ENCODE measurements around the gene MGAT4A. TPM values are rescaled to one million over a fixed set of nuclear protein-coding genes. Genes with fewer than 3 reads are reported as not detected.

MGAT4A gene
- total RNA-seq, 1 donor from 2014 or later, result 8.0 TPM

DNA sequence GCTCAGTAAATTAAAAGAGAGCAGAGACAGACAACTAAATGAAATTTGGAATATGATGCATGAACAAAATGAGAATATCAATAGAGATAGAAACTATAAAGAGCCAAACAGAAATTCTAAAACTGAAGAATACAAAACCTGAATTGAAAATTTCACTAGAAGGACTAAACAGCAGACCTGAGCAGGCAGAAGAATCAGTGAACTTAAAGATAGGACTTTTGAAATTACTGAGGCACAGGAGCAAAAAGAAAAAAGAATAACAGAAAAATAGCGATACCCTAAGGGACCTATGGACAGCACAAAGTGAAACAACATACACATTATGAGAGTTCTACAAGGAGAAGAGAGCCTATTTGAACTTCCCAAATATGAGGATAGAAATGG lies 80.9 kb downstream of the MGAT4A start:
- Histone ChIP-seq H3K27ac (no peak overlapping the region), H3K36me3 (peaks cover 6 to 15% of the 10 kb centered on the region in 2 donors), H3K9me3 (no peaks in the 10 kb centered on the region), H3K27me3 (no peaks in the 10 kb centered on the region), H3K4me3 (no peak overlapping the region), H3K4me1 (no peaks in the 10 kb centered on the region)
- intact Hi-C loops (cut with DNase I), result loop anchor here (1.0 to 10.0 kb wide), 3 partner anchors 81 to 415 kb away; partner anchors contain the start of gene MGAT4A
- DNase-seq (ENCODE audit: low spot score in 2 of 2), result no peak
- TF ChIP-seq, protein P1, sequence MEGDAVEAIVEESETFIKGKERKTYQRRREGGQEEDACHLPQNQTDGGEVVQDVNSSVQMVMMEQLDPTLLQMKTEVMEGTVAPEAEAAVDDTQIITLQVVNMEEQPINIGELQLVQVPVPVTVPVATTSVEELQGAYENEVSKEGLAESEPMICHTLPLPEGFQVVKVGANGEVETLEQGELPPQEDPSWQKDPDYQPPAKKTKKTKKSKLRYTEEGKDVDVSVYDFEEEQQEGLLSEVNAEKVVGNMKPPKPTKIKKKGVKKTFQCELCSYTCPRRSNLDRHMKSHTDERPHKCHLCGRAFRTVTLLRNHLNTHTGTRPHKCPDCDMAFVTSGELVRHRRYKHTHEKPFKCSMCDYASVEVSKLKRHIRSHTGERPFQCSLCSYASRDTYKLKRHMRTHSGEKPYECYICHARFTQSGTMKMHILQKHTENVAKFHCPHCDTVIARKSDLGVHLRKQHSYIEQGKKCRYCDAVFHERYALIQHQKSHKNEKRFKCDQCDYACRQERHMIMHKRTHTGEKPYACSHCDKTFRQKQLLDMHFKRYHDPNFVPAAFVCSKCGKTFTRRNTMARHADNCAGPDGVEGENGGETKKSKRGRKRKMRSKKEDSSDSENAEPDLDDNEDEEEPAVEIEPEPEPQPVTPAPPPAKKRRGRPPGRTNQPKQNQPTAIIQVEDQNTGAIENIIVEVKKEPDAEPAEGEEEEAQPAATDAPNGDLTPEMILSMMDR (IDR thresholded peaks at IDR 0.05), result no peak

DNA sequence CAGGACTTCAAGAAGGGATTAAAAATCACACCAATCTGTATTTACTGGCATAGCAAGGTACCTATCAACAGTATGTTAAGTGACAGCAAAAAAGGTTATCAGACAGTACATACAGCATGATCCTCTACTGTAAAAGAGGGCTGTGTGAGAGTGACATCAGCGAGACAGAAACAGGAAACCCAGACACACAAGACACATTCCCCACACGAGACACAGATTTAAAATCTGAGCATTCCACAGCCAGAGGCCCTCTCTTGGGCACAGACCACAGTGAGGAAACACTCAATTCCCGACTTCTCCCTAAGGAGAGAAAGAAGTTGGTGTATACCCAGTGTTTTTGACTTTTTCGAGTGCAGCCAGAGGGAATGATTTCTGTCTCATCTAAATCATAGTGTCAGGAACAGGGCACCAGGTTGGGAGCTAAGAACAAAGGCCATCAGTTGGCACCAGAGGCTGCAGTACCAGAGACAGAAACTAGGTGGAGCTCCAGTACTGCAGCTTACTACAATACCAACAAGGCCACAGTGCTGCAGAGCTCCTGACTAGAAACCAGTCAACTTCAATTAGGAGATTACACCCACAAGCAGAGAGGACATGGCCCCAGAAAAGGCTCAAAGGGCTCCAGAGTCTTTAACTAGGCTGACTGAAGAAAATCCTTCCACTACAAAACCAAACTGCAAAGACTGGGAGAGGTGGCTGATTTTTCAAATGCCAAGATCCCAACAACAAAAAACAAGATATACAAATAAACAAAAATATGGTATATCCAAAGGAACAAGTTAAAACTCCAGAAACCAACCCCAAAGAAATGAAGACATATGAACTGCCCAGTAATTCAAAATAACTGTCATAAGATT lies 81.6 kb downstream of the MGAT4A start:
- Histone ChIP-seq H3K27ac (no peak overlapping the region), H3K4me1 (no peaks in the 10 kb centered on the region), H3K27me3 (no peaks in the 10 kb centered on the region), H3K36me3 (peaks cover 6 to 15% of the 10 kb centered on the region in 2 donors), H3K4me3 (no peak overlapping the region), H3K9me3 (no peaks in the 10 kb centered on the region)
- intact Hi-C loops (cut with DNase I), result loop anchor here (1.0 to 2.0 kb wide), 2 partner anchors 81 to 188 kb away; partner anchors contain the start of gene MGAT4A
- DNase-seq (ENCODE audit: low spot score in 2 of 2), result peak; percentile 40 to 91
- TF ChIP-seq, protein P1 (IDR thresholded peaks at IDR 0.05), result peak; percentile 94 to 99 (median 97)

DNA sequence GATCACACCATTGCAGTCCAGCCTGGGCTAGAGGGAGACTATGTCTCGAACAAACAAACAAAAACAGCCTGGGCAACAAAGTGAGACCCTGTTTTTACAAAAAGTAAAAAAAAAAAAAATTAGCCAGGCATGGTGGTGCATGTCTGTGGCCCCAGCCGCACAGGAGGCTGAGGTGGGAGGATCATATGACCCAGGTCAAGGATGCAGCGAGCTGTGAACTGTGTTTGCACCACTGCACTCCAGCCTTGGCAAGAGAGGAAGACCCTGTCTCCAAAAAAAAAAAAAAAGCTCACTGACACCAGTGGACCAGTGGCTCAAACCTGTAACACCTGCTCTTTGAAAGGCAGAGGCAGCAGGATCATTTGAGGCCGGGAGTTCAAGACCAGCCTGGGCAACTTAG lies 82.5 kb downstream of the MGAT4A start:
- Histone ChIP-seq H3K36me3 (peaks cover 6 to 15% of the 10 kb centered on the region in 2 donors), H3K9me3 (no peaks in the 10 kb centered on the region), H3K27me3 (no peaks in the 10 kb centered on the region), H3K27ac (no peak overlapping the region), H3K4me1 (no peaks in the 10 kb centered on the region), H3K4me3 (no peak overlapping the region)
- intact Hi-C loops (cut with DNase I), result loop anchor here (2.0 kb wide), 1 partner anchor 82 kb away; the partner anchor contains the start of gene MGAT4A
- TF ChIP-seq, protein P1 (IDR thresholded peaks at IDR 0.05), result no peak
- no peak for DNase-seq (ENCODE audit: low spot score in 2 of 2)

DNA sequence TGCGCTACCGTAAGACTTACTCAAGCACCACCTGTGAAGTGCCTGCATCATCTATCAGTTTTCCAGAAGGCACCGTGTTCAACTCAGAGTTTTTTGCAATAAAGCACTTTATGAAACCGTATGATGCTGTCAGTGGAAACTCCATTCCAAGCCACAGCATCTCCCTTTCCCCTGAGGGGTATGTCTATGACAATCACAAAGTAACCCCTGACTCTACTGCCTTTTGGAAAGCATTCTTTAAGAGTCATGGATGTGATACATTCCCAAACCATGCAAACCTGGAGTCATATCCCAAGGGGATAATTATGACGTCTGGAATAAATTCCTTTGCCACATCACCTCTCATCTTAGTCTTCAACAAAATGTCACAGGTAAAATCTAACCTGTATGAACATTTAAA lies 83.3 kb downstream of the MGAT4A start:
- H3K9me3 ChIP-seq, result no peaks in the 10 kb centered on the region
- TF ChIP-seq, protein P1 (IDR thresholded peaks at IDR 0.05), result no peak
- H3K27me3 ChIP-seq, result no peaks in the 10 kb centered on the region
- intact Hi-C loops (cut with DNase I), result loop anchor here (2.0 kb wide), 1 partner anchor 83 kb away; the partner anchor contains the start of gene MGAT4A
- H3K27ac ChIP-seq, result no peak overlapping the region
- no peak overlapping the region for H3K4me3 ChIP-seq
- H3K4me1 ChIP-seq, result no peaks in the 10 kb centered on the region
- DNase-seq (ENCODE audit: low spot score in 2 of 2), result no peak
- H3K36me3 ChIP-seq, result peaks cover 6 to 15% of the 10 kb centered on the region in 2 donors

DNA sequence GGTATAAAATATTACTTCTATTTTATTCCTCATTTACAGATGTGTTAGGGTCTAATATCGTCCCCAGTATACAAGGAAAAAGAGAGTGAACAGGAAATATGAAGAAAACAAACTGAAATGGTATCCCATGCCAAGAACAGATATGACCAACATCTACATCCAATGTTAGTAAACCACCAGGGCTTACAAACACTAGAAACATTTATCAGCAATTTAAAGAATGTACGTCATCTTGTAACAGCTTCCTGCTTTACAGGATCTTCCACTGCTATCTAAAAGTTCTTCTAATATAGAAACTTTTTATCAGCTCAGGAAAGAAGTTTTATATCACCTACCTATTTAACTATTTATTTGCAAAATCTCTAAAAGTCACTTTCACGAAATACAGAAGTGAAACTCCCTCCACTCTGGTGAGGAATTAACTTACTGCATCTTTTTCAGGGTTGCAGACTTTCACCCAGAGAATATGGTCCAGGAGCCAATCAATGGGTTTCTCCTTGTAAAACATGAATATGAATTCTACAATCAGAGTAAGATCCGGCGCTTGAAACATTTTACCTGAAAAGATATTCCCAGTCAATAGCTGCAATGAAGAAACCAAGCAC lies 87.3 kb downstream of the MGAT4A start:
- no peak for DNase-seq (ENCODE audit: low spot score in 2 of 2)
- intact Hi-C loops (cut with DNase I), result no loop called here
- Histone ChIP-seq H3K27me3 (no peaks in the 10 kb centered on the region), H3K27ac (no peak overlapping the region), H3K4me3 (no peak overlapping the region), H3K36me3 (peaks cover 8 to 23% of the 10 kb centered on the region in 2 donors), H3K9me3 (no peaks in the 10 kb centered on the region), H3K4me1 (no peaks in the 10 kb centered on the region)
- TF ChIP-seq, protein P1 (IDR thresholded peaks at IDR 0.05), result no peak
